GM23338 (cell line): Measurements from ENCODE around the gene FBLN1.

Source experiments
- EZH2 ChIP-seq: fragments of 200-600 bp; sonication (generic); IDR thresholded peaks from one replicate; pipeline ENCODE4 v1.8.0; 2017; ENCODE audit warnings: antibody characterized with exemption, mild to moderate bottlenecking, low read depth; ENCODE audit not compliant: unreplicated experiment
- EZH2phosphoT487 ChIP-seq: fragments of 200-600 bp; sonication (generic); IDR thresholded peaks from one replicate; pipeline ENCODE4 v1.8.1; 2018; ENCODE audit warnings: antibody characterized with exemption; ENCODE audit not compliant: unreplicated experiment
- JUNB ChIP-seq: IDR thresholded peaks from one replicate; pipeline ENCODE4 v1.6.1; 2016; ENCODE audit warnings: antibody characterized with exemption; ENCODE audit not compliant: unreplicated experiment
- POLR2AphosphoS5 ChIP-seq: IDR thresholded peaks from 2 replicates; pipeline ENCODE4 v1.6.1; 2016; ENCODE audit warnings: antibody characterized with exemption, low read depth
- STAT1 ChIP-seq: IDR thresholded peaks from one replicate; pipeline ENCODE4 v1.6.1; 2016; ENCODE audit warnings: antibody characterized with exemption; ENCODE audit not compliant: unreplicated experiment
- TF ChIP-seq, protein P1 (sequence below), 2 experiments: fragments of 200-600 bp in 1 of 2; sonication (generic) in 1 of 2; conservative IDR thresholded peaks; 2 replicates each; pipeline versions ENCODE4 v1.5.1 to v1.6.1; 2016 to 2017; ENCODE audit warnings: antibody characterized with exemption in 2 of 2, low read depth in 2 of 2, mild to moderate bottlenecking in 2 of 2, moderate library complexity in 1 of 2
- TF ChIP-seq, protein P2 (sequence below): IDR thresholded peaks from one replicate; pipeline ENCODE4 v1.6.1; 2018; ENCODE audit warnings: antibody characterized with exemption; ENCODE audit not compliant: unreplicated experiment
- TF ChIP-seq, protein P3 (sequence below): IDR thresholded peaks from 2 replicates; pipeline ENCODE4 v1.6.1; 2016; ENCODE audit warnings: antibody characterized with exemption
- TF ChIP-seq, protein P4 (sequence below): fragments of 250-450 bp; sonication (Bioruptor Pico); IDR thresholded peaks from 2 replicates; pipeline ENCODE4 v1.5.0; 2020; ENCODE audit warnings: mild to moderate bottlenecking, moderate library complexity

DNA sequence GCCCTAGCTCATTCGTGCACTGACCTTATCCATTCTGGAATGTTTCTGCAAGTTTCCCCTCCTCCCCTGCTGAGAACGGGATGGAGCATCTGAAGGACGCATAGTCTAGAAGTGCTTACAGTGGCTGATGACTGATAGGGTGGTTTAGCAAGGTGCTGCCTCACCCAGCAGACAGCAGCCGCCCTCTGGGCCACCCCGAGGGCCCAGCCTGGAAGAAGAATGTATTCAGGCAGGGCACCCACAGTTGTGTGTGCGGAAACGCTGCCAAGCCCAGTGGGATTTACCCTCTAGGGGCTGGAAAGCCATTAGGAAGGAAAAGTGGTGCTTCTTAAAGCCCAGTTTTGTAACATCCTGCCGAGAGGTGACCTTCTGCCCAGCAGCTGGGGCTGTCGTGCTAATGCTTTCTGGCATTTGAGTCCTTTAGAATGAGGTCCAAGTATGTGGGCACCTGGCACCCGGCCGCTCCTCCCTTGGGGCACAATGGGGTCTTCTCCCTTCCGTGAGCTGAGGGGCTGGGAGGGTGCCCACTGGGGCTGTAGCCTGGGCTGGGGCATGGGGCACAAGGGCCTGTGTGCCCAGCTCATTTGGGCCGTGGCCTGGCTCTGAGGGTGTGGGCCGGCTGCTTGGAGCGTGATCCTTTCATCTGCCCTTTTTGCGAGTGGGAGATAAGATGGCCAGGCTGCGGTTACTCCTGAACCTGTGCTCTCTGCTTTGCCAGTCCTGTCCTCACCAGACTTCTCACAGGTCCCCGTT lies 14.4 kb downstream of the FBLN1 start:
- TF ChIP-seq, protein P1, sequence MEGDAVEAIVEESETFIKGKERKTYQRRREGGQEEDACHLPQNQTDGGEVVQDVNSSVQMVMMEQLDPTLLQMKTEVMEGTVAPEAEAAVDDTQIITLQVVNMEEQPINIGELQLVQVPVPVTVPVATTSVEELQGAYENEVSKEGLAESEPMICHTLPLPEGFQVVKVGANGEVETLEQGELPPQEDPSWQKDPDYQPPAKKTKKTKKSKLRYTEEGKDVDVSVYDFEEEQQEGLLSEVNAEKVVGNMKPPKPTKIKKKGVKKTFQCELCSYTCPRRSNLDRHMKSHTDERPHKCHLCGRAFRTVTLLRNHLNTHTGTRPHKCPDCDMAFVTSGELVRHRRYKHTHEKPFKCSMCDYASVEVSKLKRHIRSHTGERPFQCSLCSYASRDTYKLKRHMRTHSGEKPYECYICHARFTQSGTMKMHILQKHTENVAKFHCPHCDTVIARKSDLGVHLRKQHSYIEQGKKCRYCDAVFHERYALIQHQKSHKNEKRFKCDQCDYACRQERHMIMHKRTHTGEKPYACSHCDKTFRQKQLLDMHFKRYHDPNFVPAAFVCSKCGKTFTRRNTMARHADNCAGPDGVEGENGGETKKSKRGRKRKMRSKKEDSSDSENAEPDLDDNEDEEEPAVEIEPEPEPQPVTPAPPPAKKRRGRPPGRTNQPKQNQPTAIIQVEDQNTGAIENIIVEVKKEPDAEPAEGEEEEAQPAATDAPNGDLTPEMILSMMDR (conservative IDR thresholded peaks at IDR 0.05; ENCODE audit: low read depth in 2 of 2) = no peak
- TF ChIP-seq, protein P2, sequence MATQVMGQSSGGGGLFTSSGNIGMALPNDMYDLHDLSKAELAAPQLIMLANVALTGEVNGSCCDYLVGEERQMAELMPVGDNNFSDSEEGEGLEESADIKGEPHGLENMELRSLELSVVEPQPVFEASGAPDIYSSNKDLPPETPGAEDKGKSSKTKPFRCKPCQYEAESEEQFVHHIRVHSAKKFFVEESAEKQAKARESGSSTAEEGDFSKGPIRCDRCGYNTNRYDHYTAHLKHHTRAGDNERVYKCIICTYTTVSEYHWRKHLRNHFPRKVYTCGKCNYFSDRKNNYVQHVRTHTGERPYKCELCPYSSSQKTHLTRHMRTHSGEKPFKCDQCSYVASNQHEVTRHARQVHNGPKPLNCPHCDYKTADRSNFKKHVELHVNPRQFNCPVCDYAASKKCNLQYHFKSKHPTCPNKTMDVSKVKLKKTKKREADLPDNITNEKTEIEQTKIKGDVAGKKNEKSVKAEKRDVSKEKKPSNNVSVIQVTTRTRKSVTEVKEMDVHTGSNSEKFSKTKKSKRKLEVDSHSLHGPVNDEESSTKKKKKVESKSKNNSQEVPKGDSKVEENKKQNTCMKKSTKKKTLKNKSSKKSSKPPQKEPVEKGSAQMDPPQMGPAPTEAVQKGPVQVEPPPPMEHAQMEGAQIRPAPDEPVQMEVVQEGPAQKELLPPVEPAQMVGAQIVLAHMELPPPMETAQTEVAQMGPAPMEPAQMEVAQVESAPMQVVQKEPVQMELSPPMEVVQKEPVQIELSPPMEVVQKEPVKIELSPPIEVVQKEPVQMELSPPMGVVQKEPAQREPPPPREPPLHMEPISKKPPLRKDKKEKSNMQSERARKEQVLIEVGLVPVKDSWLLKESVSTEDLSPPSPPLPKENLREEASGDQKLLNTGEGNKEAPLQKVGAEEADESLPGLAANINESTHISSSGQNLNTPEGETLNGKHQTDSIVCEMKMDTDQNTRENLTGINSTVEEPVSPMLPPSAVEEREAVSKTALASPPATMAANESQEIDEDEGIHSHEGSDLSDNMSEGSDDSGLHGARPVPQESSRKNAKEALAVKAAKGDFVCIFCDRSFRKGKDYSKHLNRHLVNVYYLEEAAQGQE = no peak
- TF ChIP-seq EZH2 = no peak
- no peak for TF ChIP-seq EZH2phosphoT487
- no peak for TF ChIP-seq JUNB
- no peak for TF ChIP-seq STAT1
- no peak for TF ChIP-seq POLR2AphosphoS5
- TF ChIP-seq, protein P3, sequence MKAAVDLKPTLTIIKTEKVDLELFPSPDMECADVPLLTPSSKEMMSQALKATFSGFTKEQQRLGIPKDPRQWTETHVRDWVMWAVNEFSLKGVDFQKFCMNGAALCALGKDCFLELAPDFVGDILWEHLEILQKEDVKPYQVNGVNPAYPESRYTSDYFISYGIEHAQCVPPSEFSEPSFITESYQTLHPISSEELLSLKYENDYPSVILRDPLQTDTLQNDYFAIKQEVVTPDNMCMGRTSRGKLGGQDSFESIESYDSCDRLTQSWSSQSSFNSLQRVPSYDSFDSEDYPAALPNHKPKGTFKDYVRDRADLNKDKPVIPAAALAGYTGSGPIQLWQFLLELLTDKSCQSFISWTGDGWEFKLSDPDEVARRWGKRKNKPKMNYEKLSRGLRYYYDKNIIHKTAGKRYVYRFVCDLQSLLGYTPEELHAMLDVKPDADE = no peak
- TF ChIP-seq, protein P4, sequence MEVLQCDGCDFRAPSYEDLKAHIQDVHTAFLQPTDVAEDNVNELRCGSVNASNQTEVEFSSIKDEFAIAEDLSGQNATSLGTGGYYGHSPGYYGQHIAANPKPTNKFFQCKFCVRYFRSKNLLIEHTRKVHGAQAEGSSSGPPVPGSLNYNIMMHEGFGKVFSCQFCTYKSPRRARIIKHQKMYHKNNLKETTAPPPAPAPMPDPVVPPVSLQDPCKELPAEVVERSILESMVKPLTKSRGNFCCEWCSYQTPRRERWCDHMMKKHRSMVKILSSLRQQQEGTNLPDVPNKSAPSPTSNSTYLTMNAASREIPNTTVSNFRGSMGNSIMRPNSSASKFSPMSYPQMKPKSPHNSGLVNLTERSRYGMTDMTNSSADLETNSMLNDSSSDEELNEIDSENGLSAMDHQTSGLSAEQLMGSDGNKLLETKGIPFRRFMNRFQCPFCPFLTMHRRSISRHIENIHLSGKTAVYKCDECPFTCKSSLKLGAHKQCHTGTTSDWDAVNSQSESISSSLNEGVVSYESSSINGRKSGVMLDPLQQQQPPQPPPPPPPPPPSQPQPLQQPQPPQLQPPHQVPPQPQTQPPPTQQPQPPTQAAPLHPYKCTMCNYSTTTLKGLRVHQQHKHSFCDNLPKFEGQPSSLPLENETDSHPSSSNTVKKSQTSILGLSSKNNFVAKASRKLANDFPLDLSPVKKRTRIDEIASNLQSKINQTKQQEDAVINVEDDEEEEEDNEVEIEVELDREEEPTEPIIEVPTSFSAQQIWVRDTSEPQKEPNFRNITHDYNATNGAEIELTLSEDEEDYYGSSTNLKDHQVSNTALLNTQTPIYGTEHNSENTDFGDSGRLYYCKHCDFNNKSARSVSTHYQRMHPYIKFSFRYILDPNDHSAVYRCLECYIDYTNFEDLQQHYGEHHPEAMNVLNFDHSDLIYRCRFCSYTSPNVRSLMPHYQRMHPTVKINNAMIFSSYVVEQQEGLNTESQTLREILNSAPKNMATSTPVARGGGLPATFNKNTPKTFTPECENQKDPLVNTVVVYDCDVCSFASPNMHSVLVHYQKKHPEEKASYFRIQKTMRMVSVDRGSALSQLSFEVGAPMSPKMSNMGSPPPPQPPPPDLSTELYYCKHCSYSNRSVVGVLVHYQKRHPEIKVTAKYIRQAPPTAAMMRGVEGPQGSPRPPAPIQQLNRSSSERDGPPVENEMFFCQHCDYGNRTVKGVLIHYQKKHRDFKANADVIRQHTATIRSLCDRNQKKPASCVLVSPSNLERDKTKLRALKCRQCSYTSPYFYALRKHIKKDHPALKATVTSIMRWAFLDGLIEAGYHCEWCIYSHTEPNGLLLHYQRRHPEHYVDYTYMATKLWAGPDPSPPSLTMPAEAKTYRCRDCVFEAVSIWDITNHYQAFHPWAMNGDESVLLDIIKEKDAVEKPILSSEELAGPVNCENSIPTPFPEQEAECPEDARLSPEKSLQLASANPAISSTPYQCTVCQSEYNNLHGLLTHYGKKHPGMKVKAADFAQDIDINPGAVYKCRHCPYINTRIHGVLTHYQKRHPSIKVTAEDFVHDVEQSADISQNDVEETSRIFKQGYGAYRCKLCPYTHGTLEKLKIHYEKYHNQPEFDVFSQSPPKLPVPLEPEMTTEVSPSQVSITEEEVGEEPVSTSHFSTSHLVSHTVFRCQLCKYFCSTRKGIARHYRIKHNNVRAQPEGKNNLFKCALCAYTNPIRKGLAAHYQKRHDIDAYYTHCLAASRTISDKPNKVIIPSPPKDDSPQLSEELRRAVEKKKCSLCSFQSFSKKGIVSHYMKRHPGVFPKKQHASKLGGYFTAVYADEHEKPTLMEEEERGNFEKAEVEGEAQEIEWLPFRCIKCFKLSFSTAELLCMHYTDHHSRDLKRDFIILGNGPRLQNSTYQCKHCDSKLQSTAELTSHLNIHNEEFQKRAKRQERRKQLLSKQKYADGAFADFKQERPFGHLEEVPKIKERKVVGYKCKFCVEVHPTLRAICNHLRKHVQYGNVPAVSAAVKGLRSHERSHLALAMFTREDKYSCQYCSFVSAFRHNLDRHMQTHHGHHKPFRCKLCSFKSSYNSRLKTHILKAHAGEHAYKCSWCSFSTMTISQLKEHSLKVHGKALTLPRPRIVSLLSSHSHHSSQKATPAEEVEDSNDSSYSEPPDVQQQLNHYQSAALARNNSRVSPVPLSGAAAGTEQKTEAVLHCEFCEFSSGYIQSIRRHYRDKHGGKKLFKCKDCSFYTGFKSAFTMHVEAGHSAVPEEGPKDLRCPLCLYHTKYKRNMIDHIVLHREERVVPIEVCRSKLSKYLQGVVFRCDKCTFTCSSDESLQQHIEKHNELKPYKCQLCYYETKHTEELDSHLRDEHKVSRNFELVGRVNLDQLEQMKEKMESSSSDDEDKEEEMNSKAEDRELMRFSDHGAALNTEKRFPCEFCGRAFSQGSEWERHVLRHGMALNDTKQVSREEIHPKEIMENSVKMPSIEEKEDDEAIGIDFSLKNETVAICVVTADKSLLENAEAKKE = no peak
